GM23248 (cell line): ENCODE measurements around the gene TRIM32. TPM values are rescaled to one million over a fixed set of nuclear protein-coding genes. Genes with fewer than 3 reads are reported as not detected.

Experiments
- DNase-seq: peaks from one replicate; pipeline ENCODE4 v3.0.0-alpha.2; 2015
- H2AFZ ChIP-seq: fragments of 200-600 bp; sonication (generic); 2 replicates; pipeline ENCODE4 v1.6.1; 2016; ENCODE audit warnings: antibody characterized with exemption
- H3F3A ChIP-seq: fragments of 200-600 bp; sonication (generic); 2 replicates; pipeline ENCODE4 v1.6.1; 2016; ENCODE audit warnings: mild to moderate bottlenecking, antibody characterized with exemption, mixed run types; ENCODE audit not compliant: insufficient read depth
- H3K27ac ChIP-seq: fragments of 200-600 bp; sonication (generic); 2 replicates; pipeline ENCODE4 v1.5.1; 2016; ENCODE audit warnings: mild to moderate bottlenecking
- H3K27me3 ChIP-seq: fragments of 200-600 bp; sonication (generic); replicated peaks from 2 replicates; pipeline ENCODE4 v1.6.1; 2016; ENCODE audit warnings: mild to moderate bottlenecking; ENCODE audit not compliant: insufficient read depth
- H3K36me3 ChIP-seq: fragments of 200-600 bp; sonication (generic); 2 replicates; pipeline ENCODE4 v1.6.1; 2016; ENCODE audit warnings: low read depth, mild to moderate bottlenecking
- H3K4me1 ChIP-seq: fragments of 200-600 bp; sonication (generic); 2 replicates; pipeline ENCODE4 v1.6.1; 2016; ENCODE audit warnings: mild to moderate bottlenecking; ENCODE audit not compliant: insufficient read depth
- H3K4me2 ChIP-seq: fragments of 200-600 bp; sonication (generic); one replicate; pipeline ENCODE4 v1.6.1; 2016; ENCODE audit warnings: mild to moderate bottlenecking; ENCODE audit not compliant: unreplicated experiment
- H3K4me3 ChIP-seq: fragments of 200-600 bp; sonication (generic); 2 replicates; pipeline ENCODE4 v1.5.1; 2016; ENCODE audit warnings: mild to moderate bottlenecking
- H3K79me2 ChIP-seq: fragments of 200-600 bp; sonication (generic); 2 replicates; pipeline ENCODE4 v1.6.1; 2016; ENCODE audit warnings: mild to moderate bottlenecking; ENCODE audit not compliant: insufficient read depth
- H3K9ac ChIP-seq: fragments of 200-600 bp; sonication (generic); 2 replicates; pipeline ENCODE4 v1.6.1; 2016; ENCODE audit warnings: mild to moderate bottlenecking
- H3K9me2 ChIP-seq: fragments of 200-600 bp; sonication (generic); 2 replicates; pipeline ENCODE4 v1.6.1; 2016; ENCODE audit warnings: mixed run types, mild to moderate bottlenecking, moderate library complexity; ENCODE audit not compliant: insufficient read depth
- H3K9me3 ChIP-seq: fragments of 200-600 bp; sonication (generic); one replicate; pipeline ENCODE4 v1.6.1; 2017; ENCODE audit warnings: low read depth
- H4K20me1 ChIP-seq: fragments of 200-600 bp; sonication (generic); 2 replicates; pipeline ENCODE4 v1.6.0; 2016; ENCODE audit not compliant: insufficient read depth
- EZH2 ChIP-seq: fragments of 200-600 bp; sonication (generic); IDR thresholded peaks from 2 replicates; pipeline ENCODE4 v1.6.1; 2018; ENCODE audit warnings: antibody characterized with exemption, mild to moderate bottlenecking; ENCODE audit not compliant: insufficient read depth, poor library complexity, severe bottlenecking
- EZH2phosphoT487 ChIP-seq: fragments of 200-600 bp; sonication (generic); IDR thresholded peaks from 2 replicates; pipeline ENCODE4 v1.6.1; 2018; ENCODE audit warnings: antibody characterized with exemption, moderate library complexity, mild to moderate bottlenecking, low read depth; ENCODE audit not compliant: insufficient read depth
- WGBS, 2 experiments: methylation state at CpG; one replicate each; pipeline ENCODE4 v1.1.6; 2015 to 2017; ENCODE audit warnings: low lambda C conversion rate in 2 of 2, low coverage in 1 of 2; ENCODE audit errors: missing lambda C conversion rate in 2 of 2; 5-methylcytosine and 5-hydroxymethylcytosine counted together
- in situ Hi-C: fragments of 300-500 bp; cut with MboI; formaldehyde crosslinking; loops from 2 replicates; pipeline ENCODE4 v1.15.0; 2020
- polyA plus RNA-seq: library from polyadenylated mRNA; unstranded; fragments of >200 nt; fragmentation: Nextera tagmentation; extraction: Ambion mirVana; gene quantifications from 2 replicates; pipeline ENCODE4 v1.2.1, GENCODE V29; 2016
- total RNA-seq: library from RNA; depleted of rRNA; stranded (reverse); fragments of >200 nt; shearing (Covaris generic); gene quantifications from 2 replicates; pipeline ENCODE4 v1.2.3, GENCODE V29; 2014

TRIM32 gene
- total and polyA plus RNA-seq, 2 experiments from 2014 or later: 34.5 to 41.9 TPM

GRCh38 chr9:116685166-116685565 lies 1.9 kb upstream of the TRIM32 start:
- peak; percentile 17 for DNase-seq
- WGBS, 2 experiments: 69 to 75% methylated on average over 4 of the region's 4 CpGs

GRCh38 chr9:116686135-116686534 lies 970 bp upstream of the TRIM32 start:
- no peak overlapping the region for H3K27ac ChIP-seq
- peak overlapping the region; percentile 87 for H3K4me2 ChIP-seq
- H3K4me3 ChIP-seq: peak overlapping the region; percentile 99
- H3K79me2 ChIP-seq: peaks cover 56% of the 10 kb centered on the region
- no peaks in the 10 kb centered on the region for H3K9me2 ChIP-seq
- TF ChIP-seq EZH2phosphoT487: no peak
- peak overlapping the region; percentile 90 for H2AFZ ChIP-seq
- in situ Hi-C loops: no loop called here
- H3K36me3 ChIP-seq: no peaks in the 10 kb centered on the region
- peaks cover 21% of the 10 kb centered on the region for H3F3A ChIP-seq
- peak overlapping the region; percentile 91 for H3K9ac ChIP-seq
- no peaks in the 10 kb centered on the region for H3K27me3 ChIP-seq
- no peaks in the 10 kb centered on the region for H4K20me1 ChIP-seq
- H3K9me3 ChIP-seq: no peaks in the 10 kb centered on the region
- peaks cover 44% of the 10 kb centered on the region for H3K4me1 ChIP-seq
- DNase-seq: peak; percentile 24

More at GRCh38 chr9:116685166-116685565, 1.9 kb upstream of the TRIM32 start:
- no peaks in the 10 kb centered on the region for H3K9me3 ChIP-seq
- peaks cover 46% of the 10 kb centered on the region for H3K79me2 ChIP-seq
- no peak overlapping the region for H3K4me3 ChIP-seq
- TF ChIP-seq EZH2phosphoT487 (no peak), EZH2 (no peak)
- H3K9me2 ChIP-seq: no peaks in the 10 kb centered on the region
- no peak overlapping the region for H3K9ac ChIP-seq
- H3K4me1 ChIP-seq: peaks cover 34% of the 10 kb centered on the region
- no peak overlapping the region for H3K4me2 ChIP-seq
- in situ Hi-C loops: no loop called here
- H3K27ac ChIP-seq: no peak overlapping the region
- H3K36me3 ChIP-seq: no peaks in the 10 kb centered on the region
- H4K20me1 ChIP-seq: no peaks in the 10 kb centered on the region
- peaks cover 12% of the 10 kb centered on the region; the same call in 1 of the 2 replicates for H3F3A ChIP-seq
- H3K27me3 ChIP-seq: no peaks in the 10 kb centered on the region
- H2AFZ ChIP-seq: no peak overlapping the region

- no peaks in the 10 kb centered on the region for H3K36me3 ChIP-seq
- in situ Hi-C loops: no loop called here
- H2AFZ ChIP-seq: peak overlapping the region; percentile 90
- H3K9me3 ChIP-seq: no peaks in the 10 kb centered on the region
- peaks cover 48% of the 10 kb centered on the region for H3K4me1 ChIP-seq
- H3K9ac ChIP-seq: peak overlapping the region; percentile 91
- no peaks in the 10 kb centered on the region for H3K27me3 ChIP-seq
- peaks cover 61% of the 10 kb centered on the region for H3K79me2 ChIP-seq
- peaks cover 27% of the 10 kb centered on the region for H3F3A ChIP-seq
- H3K4me3 ChIP-seq: peak overlapping the region; percentile 99
- peak overlapping the region; percentile 87 for H3K4me2 ChIP-seq
- DNase-seq: peak; percentile 55
- TF ChIP-seq EZH2 (no peak), EZH2phosphoT487 (no peak)
- 5 to 6% methylated on average over 7 of the region's 7 CpGs for WGBS, 2 experiments
- no peaks in the 10 kb centered on the region for H3K9me2 ChIP-seq
- peak overlapping the region; percentile 47 for H3K27ac ChIP-seq
- H4K20me1 ChIP-seq: no peaks in the 10 kb centered on the region
Observed at GRCh38 chr9:116686693-116687073, 422 bp upstream of the TRIM32 start.

- in situ Hi-C loops: no loop called here
- Histone ChIP-seq H3K9me3 (no peaks in the 10 kb centered on the region), H3K4me1 (peaks cover 58% of the 10 kb centered on the region), H3F3A (peaks cover 36% of the 10 kb centered on the region), H3K27ac (peak overlapping the region; percentile 48), H3K79me2 (peaks cover 72% of the 10 kb centered on the region), H3K9me2 (no peaks in the 10 kb centered on the region), H3K4me3 (peak overlapping the region; percentile 99), H3K9ac (peak overlapping the region; percentile 91), H3K4me2 (peak overlapping the region; percentile 93), H2AFZ (peak overlapping the region; percentile 52; the same call in 1 of the 2 replicates), H3K27me3 (no peaks in the 10 kb centered on the region), H4K20me1 (no peaks in the 10 kb centered on the region), H3K36me3 (no peaks in the 10 kb centered on the region)
- TF ChIP-seq EZH2: no peak
- TF ChIP-seq EZH2phosphoT487: no peak
- 1 to 4% methylated on average over 7 of the region's 7 CpGs for WGBS, 2 experiments
- peak; percentile 48 for DNase-seq
Observed at GRCh38 chr9:116687754-116688135, 640 bp downstream of the TRIM32 start.

- no peak for TF ChIP-seq EZH2
- no peak for TF ChIP-seq EZH2phosphoT487
- Histone ChIP-seq H3K4me3 (peak overlapping the region; percentile 99), H2AFZ (no peak overlapping the region), H3K9ac (peak overlapping the region; percentile 91), H3K4me1 (peaks cover 70% of the 10 kb centered on the region), H3K27ac (peak overlapping the region; percentile 48; the same call in 1 of the 2 replicates), H3K4me2 (peak overlapping the region; percentile 93), H4K20me1 (no peaks in the 10 kb centered on the region), H3F3A (peaks cover 48% of the 10 kb centered on the region), H3K36me3 (no peaks in the 10 kb centered on the region), H3K9me2 (no peaks in the 10 kb centered on the region), H3K9me3 (no peaks in the 10 kb centered on the region), H3K79me2 (peaks cover 78% of the 10 kb centered on the region), H3K27me3 (no peaks in the 10 kb centered on the region)
- WGBS, 2 experiments: 93 to 98% methylated on average over 3 of the region's 3 CpGs
- in situ Hi-C loops: no loop called here
- peak; percentile 41 for DNase-seq
Observed at GRCh38 chr9:116688806-116689485, 1.8 kb downstream of the TRIM32 start.
